GM12872 (cell line): ENCODE measurements around the gene DNM2.

Experiments used
- CTCF ChIP-seq: IDR thresholded peaks from 3 replicates; pipeline ENCODE4 v1.5.1; 2011; ENCODE audit warnings: low read depth, mild to moderate bottlenecking, low read length, moderate library complexity; ENCODE audit not compliant: insufficient read depth

DNM2 gene

DNA sequence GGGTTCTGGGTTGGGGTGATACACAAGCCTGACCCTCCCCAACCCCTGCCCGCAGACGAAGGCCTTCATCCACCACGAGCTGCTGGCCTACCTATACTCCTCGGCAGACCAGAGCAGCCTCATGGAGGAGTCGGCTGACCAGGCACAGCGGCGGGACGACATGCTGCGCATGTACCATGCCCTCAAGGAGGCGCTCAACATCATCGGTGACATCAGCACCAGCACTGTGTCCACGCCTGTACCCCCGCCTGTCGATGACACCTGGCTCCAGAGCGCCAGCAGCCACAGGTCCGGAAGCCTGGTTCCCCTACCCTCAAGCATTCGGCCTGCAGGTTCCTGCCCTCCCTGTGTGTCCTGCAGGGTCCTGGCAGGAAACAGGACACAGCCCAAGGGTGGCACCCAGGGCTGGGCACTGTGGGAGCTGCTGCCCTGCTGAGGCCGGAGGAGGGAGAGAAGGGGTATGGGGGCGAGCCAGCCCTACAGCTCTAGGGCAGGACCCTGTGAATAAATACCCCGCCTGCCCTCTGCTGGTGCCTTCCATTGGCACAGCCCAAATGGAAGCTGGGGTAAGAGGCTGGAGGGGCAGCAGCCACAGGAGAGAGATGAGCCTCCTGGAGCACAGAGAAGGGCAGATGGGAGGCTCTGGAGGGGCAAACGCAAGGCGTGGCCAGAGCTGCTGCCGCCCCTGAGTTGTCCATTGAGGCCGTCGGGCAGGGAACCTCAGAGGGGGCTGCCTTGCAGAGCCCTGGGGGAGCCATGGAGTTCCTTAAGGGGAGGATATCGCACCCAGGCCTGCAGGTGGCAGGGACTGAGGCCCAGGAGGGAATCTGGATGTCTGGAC is 111.3 kb downstream of the DNM2 start:
- no peak for TF ChIP-seq CTCF

DNA sequence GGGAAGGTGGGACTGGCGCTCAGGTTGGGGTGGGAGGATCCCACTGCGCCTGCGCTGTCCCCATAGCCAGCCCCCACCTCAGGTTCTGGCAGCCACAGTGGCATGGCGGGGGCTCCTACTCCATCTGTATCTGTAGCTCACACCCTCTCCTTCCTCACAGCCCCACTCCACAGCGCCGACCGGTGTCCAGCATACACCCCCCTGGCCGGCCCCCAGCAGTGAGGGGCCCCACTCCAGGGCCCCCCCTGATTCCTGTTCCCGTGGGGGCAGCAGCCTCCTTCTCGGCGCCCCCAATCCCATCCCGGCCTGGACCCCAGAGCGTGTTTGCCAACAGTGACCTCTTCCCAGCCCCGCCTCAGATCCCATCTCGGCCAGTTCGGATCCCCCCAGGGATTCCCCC is 112.1 kb downstream of the DNM2 start:
- TF ChIP-seq CTCF = no peak

GRCh38 chr19:10830370-10830769 is 112.5 kb downstream of the DNM2 start:
- TF ChIP-seq CTCF = no peak

GRCh38 chr19:10830931-10831779 is 113.3 kb downstream of the DNM2 start:
- no peak for TF ChIP-seq CTCF

DNA sequence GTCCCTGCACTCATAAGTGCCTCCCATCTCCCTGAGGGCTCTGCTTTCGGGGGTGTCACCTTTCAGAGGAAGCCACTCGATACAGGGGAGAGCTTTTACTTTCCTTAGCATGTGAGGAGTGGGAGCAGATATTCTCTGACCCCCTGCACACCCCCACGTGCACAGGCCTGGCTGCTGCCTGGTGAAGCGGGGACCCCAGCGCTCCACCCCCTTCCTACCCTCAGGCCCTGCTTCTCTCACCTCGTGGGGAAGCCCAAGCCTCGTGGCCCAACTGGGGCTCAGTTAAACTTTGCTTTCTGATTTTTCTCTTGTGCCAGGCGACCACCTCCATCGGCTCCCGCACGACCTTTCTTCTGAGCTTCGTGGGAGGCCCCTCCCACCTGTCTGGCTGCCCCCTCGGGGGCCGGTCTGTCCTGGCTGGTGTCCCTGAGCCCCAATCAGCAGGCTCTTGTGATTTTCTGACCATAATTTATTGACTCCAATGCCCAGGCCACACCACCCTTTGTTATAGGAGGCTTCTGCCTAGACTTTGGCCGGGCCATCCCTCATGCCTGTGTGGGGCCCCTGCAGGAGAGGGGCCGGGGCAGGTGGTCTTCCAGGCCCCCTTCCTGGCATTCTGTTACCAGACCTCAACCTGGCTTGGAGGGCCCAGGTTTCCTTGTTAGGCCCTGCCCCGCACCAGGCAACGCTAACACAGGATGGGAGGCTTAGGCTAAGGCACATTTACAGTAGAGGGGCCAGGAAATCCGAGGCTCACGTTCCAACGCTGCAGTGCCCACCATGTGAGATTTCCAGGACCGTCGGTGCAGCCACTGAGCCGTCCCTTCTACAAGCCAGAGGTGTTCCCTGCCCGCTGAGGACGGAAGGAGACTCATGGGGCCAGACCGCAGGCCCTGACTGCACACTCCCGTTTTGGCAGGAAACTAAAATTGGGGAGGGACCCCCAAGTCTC is 114.4 kb downstream of the DNM2 start:
- TF ChIP-seq CTCF = no peak

GRCh38 chr19:10832939-10833296 is 115.0 kb downstream of the DNM2 start:
- TF ChIP-seq CTCF = no peak
